Skeletal muscle tissue (tissue), 4 donors: ENCODE measurements around the gene BLOC1S5. TPM values are rescaled to one million over a fixed set of nuclear protein-coding genes. Genes with fewer than 3 reads are reported as not detected.

Source experiments
- H3K27ac ChIP-seq: one replicate; pipeline ENCODE4 v1.7.0; 2013; ENCODE audit warnings: mild to moderate bottlenecking, low read depth, low read length, inconsistent platforms
- H3K27me3 ChIP-seq, 3 donors: one replicate each; pipeline ENCODE4 v1.7.0; 2013; ENCODE audit warnings: low read length in 3 of 3; ENCODE audit not compliant: control insufficient read depth in 3 of 3, insufficient read depth in 3 of 3
- H3K36me3 ChIP-seq, 3 donors: one replicate each; pipeline ENCODE4 v1.7.0; 2013; ENCODE audit warnings: low read length in 3 of 3; ENCODE audit not compliant: control insufficient read depth in 3 of 3, insufficient read depth in 3 of 3
- H3K4me1 ChIP-seq, 3 donors: one replicate each; pipeline ENCODE4 v1.7.0; 2013; ENCODE audit warnings: low read length in 3 of 3, mild to moderate bottlenecking in 3 of 3; ENCODE audit not compliant: control insufficient read depth in 3 of 3, insufficient read depth in 3 of 3
- H3K4me3 ChIP-seq, 3 donors: one replicate each; pipeline ENCODE4 v1.7.0; 2013; ENCODE audit warnings: low read length in 3 of 3
- H3K9ac ChIP-seq, 3 donors: one replicate each; pipeline ENCODE4 v1.7.0; 2013; ENCODE audit warnings: low read length in 3 of 3, mild to moderate bottlenecking in 3 of 3, moderate library complexity in 2 of 3, low read depth in 1 of 3
- H3K9me3 ChIP-seq, 3 donors: one replicate each; pipeline ENCODE4 v1.7.0; 2013; ENCODE audit warnings: low read length in 3 of 3; ENCODE audit not compliant: control insufficient read depth in 3 of 3
- total RNA-seq: library from RNA; depleted of rRNA; stranded (reverse); fragments of >200 nt; gene quantifications from one replicate; pipeline ENCODE4 v1.2.3, GENCODE V29; 2014
- donor health status: Osteomylitis.

Gene BLOC1S5
- total RNA-seq, 1 donor from 2014 or later: 14.1 TPM

DNA sequence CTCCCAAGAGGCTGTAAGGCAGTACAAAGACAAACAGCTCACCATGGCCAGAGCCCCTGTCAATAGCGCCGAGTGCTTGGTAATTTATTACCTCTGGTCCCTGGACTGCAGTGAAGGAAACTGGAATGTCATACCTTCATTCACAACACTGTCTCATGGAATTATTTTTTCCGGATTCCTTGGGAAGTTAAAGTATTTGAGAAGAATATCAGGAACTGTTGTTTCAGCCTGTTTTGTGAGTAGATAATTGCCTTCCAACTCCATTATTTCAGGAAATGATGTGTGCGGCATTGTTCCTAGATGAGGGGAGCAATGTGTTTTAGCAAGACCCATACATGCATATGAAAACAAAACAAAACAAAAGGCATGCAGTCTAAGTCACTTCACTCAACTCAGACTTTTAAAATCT is 64.0 kb downstream of the BLOC1S5 start:
- Histone ChIP-seq H3K4me3 (no peak overlapping the region), H3K9ac (no peak overlapping the region), H3K27ac (no peak overlapping the region), H3K9me3 (no peaks in the 10 kb centered on the region), H3K36me3 (no peaks in the 10 kb centered on the region), H3K27me3 (no peaks in the 10 kb centered on the region), H3K4me1 (peaks cover 0 to 3% (median 0%) of the 10 kb centered on the region in 3 donors)

DNA sequence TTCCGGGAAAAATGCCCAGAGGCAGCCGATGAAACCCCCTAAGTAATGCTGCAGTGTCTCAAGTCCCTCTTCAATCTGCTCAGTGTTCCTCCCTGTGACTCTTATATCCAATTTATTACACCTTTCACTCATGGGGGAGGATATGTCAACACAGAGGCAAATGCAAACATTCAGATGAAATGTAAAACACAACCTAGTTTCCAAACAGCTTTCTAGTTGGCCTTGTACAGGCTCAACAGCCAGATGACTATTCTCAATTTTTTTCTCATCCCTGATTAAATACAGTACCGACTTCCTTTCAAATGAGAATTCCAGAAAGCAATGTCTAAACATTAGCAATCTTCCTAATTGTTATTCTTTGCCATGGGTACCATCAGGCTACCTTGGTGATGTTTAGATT is 65.0 kb downstream of the BLOC1S5 start:
- no peak overlapping the region for H3K27ac ChIP-seq
- no peaks in the 10 kb centered on the region for H3K9me3 ChIP-seq
- H3K27me3 ChIP-seq: no peaks in the 10 kb centered on the region
- no peaks in the 10 kb centered on the region for H3K36me3 ChIP-seq
- no peak overlapping the region for H3K4me3 ChIP-seq
- peaks cover 0 to 3% (median 0%) of the 10 kb centered on the region in 3 donors for H3K4me1 ChIP-seq
- H3K9ac ChIP-seq: no peak overlapping the region

DNA sequence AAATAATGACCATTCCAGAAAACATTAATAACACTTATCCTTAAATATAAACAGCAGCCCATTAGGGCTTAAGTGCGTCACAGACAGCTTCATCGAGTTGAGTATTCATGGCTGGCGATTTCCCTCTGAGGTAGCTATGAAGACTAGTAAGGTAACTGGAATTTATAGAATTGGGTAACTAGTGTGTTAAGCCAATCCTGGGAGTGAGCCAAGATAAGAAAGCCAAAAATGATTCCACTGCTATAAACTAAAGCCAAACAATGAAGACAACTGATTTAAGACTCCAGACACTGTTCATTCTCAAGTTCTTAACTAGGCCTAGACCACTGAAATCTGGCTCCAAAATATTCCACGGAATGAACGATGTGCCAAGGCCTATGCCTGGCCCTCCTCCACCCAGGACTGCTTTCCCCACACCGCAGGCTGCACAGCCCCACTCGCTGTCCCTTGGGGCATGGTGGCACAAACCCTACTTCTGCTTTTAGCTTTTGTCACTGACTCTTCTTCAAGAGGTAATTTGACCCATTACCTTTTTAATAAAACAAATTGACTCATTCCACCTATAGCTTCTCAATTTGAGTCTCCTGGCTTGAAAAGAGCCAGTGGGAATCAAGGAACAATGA is 66.0 kb downstream of the BLOC1S5 start:
- no peak overlapping the region for H3K9ac ChIP-seq
- H3K27me3 ChIP-seq: no peaks in the 10 kb centered on the region
- no peaks in the 10 kb centered on the region for H3K36me3 ChIP-seq
- peaks cover 0 to 3% (median 0%) of the 10 kb centered on the region in 3 donors for H3K4me1 ChIP-seq
- H3K9me3 ChIP-seq: no peaks in the 10 kb centered on the region
- H3K4me3 ChIP-seq: no peak overlapping the region
- no peak overlapping the region for H3K27ac ChIP-seq

DNA sequence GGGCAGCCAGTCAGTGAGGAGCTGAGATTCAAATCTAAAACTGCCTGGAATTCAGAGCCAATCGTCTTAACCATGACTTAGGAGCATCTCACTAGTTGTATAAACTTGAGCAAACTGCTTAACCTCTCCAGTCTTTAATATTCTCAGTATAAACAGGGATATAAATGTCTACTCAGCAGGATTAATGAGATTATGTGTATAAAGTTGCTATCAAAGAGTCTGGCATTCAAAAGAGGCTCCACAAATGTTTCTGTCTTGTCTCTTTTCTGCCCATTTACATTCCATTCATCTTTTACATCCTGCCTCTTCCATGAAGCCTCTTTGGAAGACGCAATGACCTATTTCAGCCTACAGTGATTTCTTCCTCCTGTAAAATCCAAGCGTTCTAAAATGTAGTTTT is 66.9 kb downstream of the BLOC1S5 start:
- H3K9ac ChIP-seq: no peak overlapping the region
- H3K27ac ChIP-seq: no peak overlapping the region
- peaks cover 0 to 3% (median 0%) of the 10 kb centered on the region in 3 donors for H3K4me1 ChIP-seq
- no peaks in the 10 kb centered on the region for H3K9me3 ChIP-seq
- no peaks in the 10 kb centered on the region for H3K27me3 ChIP-seq
- H3K4me3 ChIP-seq: no peak overlapping the region
- H3K36me3 ChIP-seq: no peaks in the 10 kb centered on the region

DNA sequence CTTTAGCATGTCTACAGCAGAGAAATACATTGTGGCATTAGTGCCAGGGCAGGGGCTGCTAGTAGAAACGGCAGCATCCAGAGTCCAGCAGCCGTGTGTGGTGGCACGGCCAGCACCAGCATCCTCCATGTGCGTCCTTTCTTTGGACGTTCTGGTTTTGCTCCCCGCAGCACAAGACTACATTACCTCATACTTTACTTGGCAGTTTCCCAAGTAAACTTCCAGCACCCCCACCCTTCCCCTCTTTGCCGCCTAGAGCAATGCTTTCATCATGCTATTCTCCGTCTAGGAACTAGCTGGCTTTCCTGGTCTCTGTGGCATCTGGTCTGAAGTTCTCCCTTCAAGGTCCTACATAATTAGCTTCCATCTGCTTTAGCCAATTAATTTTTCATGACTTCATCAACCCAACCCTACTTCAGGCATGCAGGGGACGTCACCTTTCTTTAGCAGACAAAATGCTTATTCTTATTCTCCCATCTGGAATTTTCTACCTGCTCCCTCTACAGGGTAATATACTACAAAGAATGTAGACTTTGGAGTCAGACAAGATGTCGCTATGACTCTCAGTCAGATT is 67.6 kb downstream of the BLOC1S5 start:
- Histone ChIP-seq H3K27ac (no peak overlapping the region), H3K4me3 (no peak overlapping the region), H3K4me1 (peaks cover 0 to 3% (median 0%) of the 10 kb centered on the region in 3 donors), H3K9ac (no peak overlapping the region), H3K27me3 (no peaks in the 10 kb centered on the region), H3K9me3 (no peaks in the 10 kb centered on the region), H3K36me3 (no peaks in the 10 kb centered on the region)

DNA sequence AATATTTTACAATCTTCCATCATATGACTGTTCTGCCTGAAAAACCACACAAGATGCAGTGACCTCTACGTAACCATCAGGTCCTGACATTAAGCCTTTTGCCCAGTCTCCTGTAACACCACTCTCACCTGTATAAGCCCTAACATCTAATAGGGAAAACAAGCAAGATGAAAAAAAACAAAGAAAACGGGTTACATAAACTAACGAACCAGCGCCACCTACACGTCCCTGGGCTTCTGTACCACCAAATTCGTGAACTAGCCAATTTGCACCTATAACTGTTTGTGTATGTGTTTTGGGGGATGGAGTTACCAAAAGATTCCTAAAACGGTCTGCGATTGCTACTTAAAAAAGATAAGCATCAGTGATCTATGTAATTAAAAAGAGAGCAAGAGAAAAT is 70.2 kb downstream of the BLOC1S5 start:
- H3K9me3 ChIP-seq: no peaks in the 10 kb centered on the region
- no peak overlapping the region for H3K4me3 ChIP-seq
- no peak overlapping the region for H3K27ac ChIP-seq
- H3K9ac ChIP-seq: no peak overlapping the region
- H3K4me1 ChIP-seq: peaks cover 0 to 3% (median 0%) of the 10 kb centered on the region in 3 donors
- no peaks in the 10 kb centered on the region for H3K36me3 ChIP-seq
- no peaks in the 10 kb centered on the region for H3K27me3 ChIP-seq

DNA sequence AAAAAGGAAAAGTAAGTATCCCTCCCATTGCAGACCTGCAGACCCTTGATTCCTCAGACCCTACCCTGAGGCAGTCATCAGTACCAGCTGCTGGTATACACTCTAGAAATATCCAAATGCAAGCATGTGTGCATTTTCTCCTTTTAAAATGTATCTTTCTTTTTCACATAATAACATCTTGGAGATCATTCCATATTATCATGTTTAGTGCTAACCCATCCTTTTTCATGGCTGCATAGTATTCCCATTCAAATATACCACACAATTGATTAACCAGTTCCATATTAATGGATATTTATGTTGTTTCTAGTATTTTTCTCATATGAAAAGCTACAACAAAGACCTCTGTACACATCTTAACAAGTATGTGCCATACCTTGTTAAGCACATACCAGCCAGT is 70.8 kb downstream of the BLOC1S5 start:
- no peak overlapping the region for H3K27ac ChIP-seq

DNA sequence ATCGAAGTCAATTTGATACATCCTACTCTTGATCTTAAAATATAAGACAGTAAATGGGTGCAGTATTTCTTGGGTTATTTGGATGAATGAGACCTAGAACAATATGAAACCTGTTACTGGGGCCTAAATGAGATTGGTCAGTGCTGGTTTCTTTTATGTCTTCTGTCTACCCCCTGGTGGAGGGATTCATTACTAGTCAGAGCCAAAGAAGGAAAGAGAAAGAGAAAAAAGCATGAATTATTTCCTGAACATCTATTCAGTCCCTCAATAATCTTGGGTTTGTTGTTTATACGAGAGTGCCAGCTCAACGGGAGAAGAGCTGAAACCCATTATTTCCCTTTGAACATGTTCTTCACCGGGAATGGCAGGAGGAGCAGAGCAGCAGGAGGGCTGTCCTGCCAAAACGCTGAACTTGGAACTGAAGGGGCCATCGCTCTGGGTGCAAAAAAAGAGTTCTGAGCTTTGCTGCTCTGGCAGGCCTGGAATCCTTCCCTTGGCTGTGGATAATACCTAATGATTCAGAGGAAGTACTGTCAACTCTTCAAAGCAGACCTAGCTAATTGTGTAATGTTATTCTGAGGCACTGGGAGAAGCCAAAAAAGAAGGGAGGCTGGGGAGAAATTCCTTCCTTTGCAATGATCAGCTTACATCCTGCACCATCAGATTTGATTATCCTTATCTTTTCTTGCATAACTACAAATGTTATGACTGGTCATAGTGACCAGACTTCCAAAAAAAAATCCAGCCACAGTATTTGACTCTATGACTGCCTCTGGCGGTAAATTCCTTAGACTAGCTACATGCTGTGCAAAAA is 72.0 kb downstream of the BLOC1S5 start:
- H3K36me3 ChIP-seq: no peaks in the 10 kb centered on the region

More for the DNA sequence above, 70.8 kb downstream of the BLOC1S5 start:
- Histone ChIP-seq H3K36me3 (no peaks in the 10 kb centered on the region), H3K9me3 (no peaks in the 10 kb centered on the region), H3K4me1 (peaks cover 0 to 3% (median 0%) of the 10 kb centered on the region in 3 donors), H3K4me3 (no peak overlapping the region), H3K9ac (no peak overlapping the region), H3K27me3 (no peaks in the 10 kb centered on the region)

DNA sequence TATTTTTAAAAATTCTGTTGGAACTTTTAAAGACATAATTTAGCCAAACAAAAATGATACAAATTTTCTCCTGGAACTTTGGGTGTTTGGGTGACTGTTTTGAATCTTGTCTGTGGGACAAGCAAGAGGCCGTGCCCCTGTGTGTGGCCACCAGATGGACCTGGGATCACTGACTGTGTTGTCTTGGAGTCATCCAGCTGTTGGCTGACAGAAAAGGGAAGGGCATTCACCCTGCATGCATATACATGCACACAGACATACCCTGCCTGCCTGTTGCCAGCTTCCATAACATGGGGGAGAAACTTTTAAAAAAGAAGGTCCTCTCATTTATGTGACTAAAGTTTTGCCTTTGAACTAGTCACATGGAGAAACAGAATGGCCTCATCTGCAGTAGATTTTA is 72.7 kb downstream of the BLOC1S5 start:
- Histone ChIP-seq H3K4me1 (peaks cover 0 to 2% (median 0%) of the 10 kb centered on the region in 3 donors), H3K9ac (no peak overlapping the region), H3K27me3 (no peaks in the 10 kb centered on the region), H3K4me3 (no peak overlapping the region), H3K27ac (no peak overlapping the region), H3K36me3 (no peaks in the 10 kb centered on the region), H3K9me3 (no peaks in the 10 kb centered on the region)

More for the DNA sequence above, 72.0 kb downstream of the BLOC1S5 start:
- no peak overlapping the region for H3K9ac ChIP-seq
- peaks cover 0 to 3% (median 0%) of the 10 kb centered on the region in 3 donors for H3K4me1 ChIP-seq
- H3K4me3 ChIP-seq: no peak overlapping the region
- no peak overlapping the region for H3K27ac ChIP-seq
- no peaks in the 10 kb centered on the region for H3K9me3 ChIP-seq
- H3K27me3 ChIP-seq: no peaks in the 10 kb centered on the region

DNA sequence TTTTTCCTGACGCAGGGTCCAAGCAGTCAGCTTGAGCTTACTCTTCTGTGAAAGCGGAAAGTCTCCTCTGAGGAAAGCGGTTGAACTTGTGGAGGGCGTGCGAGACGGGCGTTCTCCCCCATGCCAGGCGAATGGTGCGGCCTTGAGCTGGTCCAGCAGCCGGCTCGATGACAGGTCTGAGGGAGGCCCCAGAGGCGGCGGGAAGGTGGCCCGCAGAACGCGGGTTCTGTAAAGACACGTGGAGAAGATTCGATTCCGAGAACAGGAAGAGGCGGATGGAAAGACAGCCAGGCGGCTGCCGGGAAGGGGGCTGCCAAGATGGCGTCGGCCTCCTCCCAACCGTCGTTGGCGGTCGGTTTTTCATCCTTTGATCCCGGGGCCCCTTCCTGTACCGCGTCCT is 78.0 kb downstream of the BLOC1S5 start:
- Histone ChIP-seq H3K9me3 (no peaks in the 10 kb centered on the region), H3K9ac (no peak overlapping the region), H3K4me3 (no peak overlapping the region), H3K27ac (no peak overlapping the region), H3K36me3 (no peaks in the 10 kb centered on the region), H3K4me1 (no peaks in the 10 kb centered on the region), H3K27me3 (no peaks in the 10 kb centered on the region)
